ENCODE results near the gene TMC8.

DNA sequence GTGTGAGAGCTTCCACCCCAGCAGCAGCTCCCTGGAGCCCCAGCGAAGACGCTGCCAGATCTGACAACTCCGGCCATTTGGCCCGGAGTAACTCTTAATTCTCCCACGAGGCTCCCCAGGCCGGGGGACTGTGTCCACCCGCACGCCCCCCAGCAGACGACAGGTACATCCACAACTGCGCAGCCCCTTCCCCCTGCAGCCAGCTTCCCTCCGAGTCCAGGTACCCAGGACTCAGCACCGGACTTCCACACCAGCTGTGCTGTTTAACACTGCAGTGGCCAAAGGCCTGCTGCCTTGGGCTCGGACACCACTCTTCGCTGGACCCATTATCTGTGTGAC is 45.0 kb downstream of the TMC8 start:
- TF ChIP-seq, protein P1, sequence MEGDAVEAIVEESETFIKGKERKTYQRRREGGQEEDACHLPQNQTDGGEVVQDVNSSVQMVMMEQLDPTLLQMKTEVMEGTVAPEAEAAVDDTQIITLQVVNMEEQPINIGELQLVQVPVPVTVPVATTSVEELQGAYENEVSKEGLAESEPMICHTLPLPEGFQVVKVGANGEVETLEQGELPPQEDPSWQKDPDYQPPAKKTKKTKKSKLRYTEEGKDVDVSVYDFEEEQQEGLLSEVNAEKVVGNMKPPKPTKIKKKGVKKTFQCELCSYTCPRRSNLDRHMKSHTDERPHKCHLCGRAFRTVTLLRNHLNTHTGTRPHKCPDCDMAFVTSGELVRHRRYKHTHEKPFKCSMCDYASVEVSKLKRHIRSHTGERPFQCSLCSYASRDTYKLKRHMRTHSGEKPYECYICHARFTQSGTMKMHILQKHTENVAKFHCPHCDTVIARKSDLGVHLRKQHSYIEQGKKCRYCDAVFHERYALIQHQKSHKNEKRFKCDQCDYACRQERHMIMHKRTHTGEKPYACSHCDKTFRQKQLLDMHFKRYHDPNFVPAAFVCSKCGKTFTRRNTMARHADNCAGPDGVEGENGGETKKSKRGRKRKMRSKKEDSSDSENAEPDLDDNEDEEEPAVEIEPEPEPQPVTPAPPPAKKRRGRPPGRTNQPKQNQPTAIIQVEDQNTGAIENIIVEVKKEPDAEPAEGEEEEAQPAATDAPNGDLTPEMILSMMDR (IDR thresholded peaks at IDR 0.05) = no peak
- TF ChIP-seq POLR2A (IDR thresholded peaks at IDR 0.05) = no peak
